SK-N-SH (cell line): ENCODE data around the gene HMGCL. TPM values are rescaled to one million over a fixed set of nuclear protein-coding genes. Genes with fewer than 3 reads are reported as not detected.
A peak's percentile ranks its signal among the peaks of the same experiment; 100 is the strongest.

Experiments used
- CTCF ChIA-PET: fragments of 300-600, 350-600 bp; formaldehyde crosslinking; extraction: SDS; loops from one replicate; lab custom pipeline; 2021; lab: Yijun Ruan, JAX
- POLR2A ChIA-PET: fragments of 350-600 bp; sonication (Branson Sonifier 250); formaldehyde crosslinking; extraction: SDS; loops from one replicate; lab custom pipeline; 2020; ENCODE audit warnings: antibody characterized with exemption, inconsistent platforms; lab: Yijun Ruan, JAX
- DNase-seq: peaks from one replicate; pipeline ENCODE4 v3.0.0; 2012
- H2AFZ ChIP-seq: fragments of 200-600 bp; sonication (generic); 2 replicates; pipeline ENCODE4 v1.8.1; 2016; ENCODE audit warnings: antibody characterized with exemption, mild to moderate bottlenecking, low read depth
- H3F3A ChIP-seq: fragments of 200-600 bp; sonication (generic); replicated peaks from 2 replicates; pipeline ENCODE3; 2016; ENCODE audit warnings: antibody characterized with exemption, mild to moderate bottlenecking; ENCODE audit not compliant: insufficient read depth
- H3K27ac ChIP-seq, 2 experiments: fragments of 200-500 bp in 1 of 2; fragments of 200-600 bp in 1 of 2; sonication (Bioruptor generic) in 1 of 2; sonication (generic), shearing (Covaris generic) in 1 of 2; 2 replicates each; pipeline versions ENCODE4 v1.5.1 to v1.6.1; 2014 to 2016; ENCODE audit warnings: low read depth in 2 of 2, inconsistent platforms in 1 of 2, low read length in 1 of 2, mild to moderate bottlenecking in 1 of 2, mixed read lengths in 1 of 2
- H3K27me3 ChIP-seq: fragments of 200-600 bp; sonication (generic), shearing (Covaris generic); 2 replicates; pipeline ENCODE4 v1.6.1; 2016; ENCODE audit warnings: mixed run types; ENCODE audit not compliant: insufficient read depth
- H3K36me3 ChIP-seq, 2 experiments: fragments of 200-500 bp in 1 of 2; fragments of 200-600 bp in 1 of 2; sonication (Bioruptor generic) in 1 of 2; sonication (generic) in 1 of 2; replicated peaks in 1 of 2; 2 replicates each; pipeline versions ENCODE3 to v1.5.1; 2014 to 2016; ENCODE audit warnings: low read length in 1 of 2, mild to moderate bottlenecking in 1 of 2; ENCODE audit not compliant: insufficient read depth in 2 of 2, control insufficient read depth in 1 of 2
- H3K4me1 ChIP-seq, 2 experiments: fragments of 200-500 bp in 1 of 2; fragments of 200-600 bp in 1 of 2; sonication (Bioruptor generic) in 1 of 2; sonication (generic), shearing (Covaris generic) in 1 of 2; 2 replicates each; pipeline versions ENCODE4 v1.5.1 to v1.6.1; 2014 to 2016; ENCODE audit warnings: low read depth in 1 of 2, low read length in 1 of 2, mixed run types in 1 of 2; ENCODE audit not compliant: insufficient read depth in 2 of 2, control insufficient read depth in 1 of 2
- H3K4me2 ChIP-seq: fragments of 200-600 bp; sonication (generic), shearing (Covaris generic); 2 replicates; pipeline ENCODE4 v1.6.1; 2017; ENCODE audit warnings: mixed run types
- H3K4me3 ChIP-seq, 2 experiments: fragments of 200-500 bp in 1 of 2; fragments of 200-600 bp in 1 of 2; sonication (Bioruptor generic) in 1 of 2; sonication (generic), shearing (Covaris generic) in 1 of 2; 2 replicates each; pipeline versions ENCODE4 v1.5.1 to v1.8.1; 2014 to 2016; ENCODE audit warnings: low read depth in 2 of 2, inconsistent platforms in 1 of 2, low read length in 1 of 2, mild to moderate bottlenecking in 1 of 2, mixed read lengths in 1 of 2, moderate library complexity in 1 of 2
- H3K79me2 ChIP-seq: fragments of 200-600 bp; sonication (generic); 2 replicates; pipeline ENCODE4 v1.8.1; 2017; ENCODE audit warnings: mild to moderate bottlenecking; ENCODE audit not compliant: insufficient read depth
- H3K9ac ChIP-seq: fragments of 200-600 bp; sonication (generic); 2 replicates; pipeline ENCODE4 v1.6.1; 2017; ENCODE audit warnings: mixed run types
- H3K9me2 ChIP-seq: fragments of 200-600 bp; sonication (generic); 2 replicates; pipeline ENCODE4 v1.6.1; 2017; ENCODE audit warnings: mixed run types
- H3K9me3 ChIP-seq: fragments of 200-600 bp; sonication (generic); 2 replicates; pipeline ENCODE4 v1.6.1; 2017; ENCODE audit warnings: mixed run types, mild to moderate bottlenecking, moderate library complexity
- H4K20me1 ChIP-seq: fragments of 200-600 bp; sonication (generic); 2 replicates; pipeline ENCODE4 v1.6.1; 2017; ENCODE audit warnings: mild to moderate bottlenecking, mixed run types; ENCODE audit not compliant: insufficient read depth
- CHD2 ChIP-seq: fragments of 150-350 bp; IDR thresholded peaks from 2 replicates; pipeline ENCODE4 v1.6.1; 2018; ENCODE audit warnings: low read length; ENCODE audit not compliant: partially characterized antibody
- ELF1 ChIP-seq: IDR thresholded peaks from 2 replicates; pipeline ENCODE4 v1.4.0; 2012
- EP300 ChIP-seq, 2 experiments: IDR thresholded peaks; 2 replicates each; pipeline versions ENCODE4 v1.4.0 to v1.6.1; 2012; ENCODE audit warnings: borderline replicate concordance in 1 of 2, low read depth in 1 of 2, low read length in 1 of 2
- FOXM1 ChIP-seq: IDR thresholded peaks from 2 replicates; pipeline ENCODE4 v1.4.0; 2012; ENCODE audit warnings: low read depth, mild to moderate bottlenecking
- GABPA ChIP-seq: IDR thresholded peaks from 2 replicates; pipeline ENCODE4 v1.4.0; 2012; ENCODE audit warnings: low read depth, mild to moderate bottlenecking
- MXI1 ChIP-seq: IDR thresholded peaks from 2 replicates; pipeline ENCODE4 v1.6.1; 2012; ENCODE audit warnings: mild to moderate bottlenecking, low read depth, low read length, improper control_type of control experiment
- PBX3 ChIP-seq: IDR thresholded peaks from 2 replicates; pipeline ENCODE4; 2012
- REST ChIP-seq: IDR thresholded peaks from 2 replicates; pipeline ENCODE4 v1.6.1; 2012; ENCODE audit warnings: mild to moderate bottlenecking, low read depth, low read length, moderate library complexity
- RXRA ChIP-seq: IDR thresholded peaks from 2 replicates; pipeline ENCODE4 v1.4.0; 2012; ENCODE audit warnings: low read depth, mild to moderate bottlenecking, borderline replicate concordance
- SMC3 ChIP-seq: IDR thresholded peaks from 2 replicates; pipeline ENCODE4 v1.6.1; 2012; ENCODE audit warnings: low read depth, low read length, improper control_type of control experiment
- USF2 ChIP-seq: fragments of 150-350 bp; IDR thresholded peaks from 2 replicates; pipeline ENCODE4 v1.6.1; 2017; ENCODE audit warnings: antibody characterized with exemption, low read length, low read depth, borderline replicate concordance
- WGBS: methylation state at CpG from one replicate; pipeline ENCODE4 v1.1.6; 2017; ENCODE audit warnings: low lambda C conversion rate; 5-methylcytosine and 5-hydroxymethylcytosine counted together
- polyA plus RNA-seq, 3 experiments: library from polyadenylated mRNA; depleted of rRNA; stranded (reverse); fragments of >200 nt; gene quantifications; 2 replicates each; pipeline ENCODE4 v1.2.3, GENCODE V29; 2012
- TF ChIP-seq, protein P1 (sequence below): fragments of 200-600 bp; sonication (generic); IDR thresholded peaks from 2 replicates; pipeline ENCODE4 v1.6.1; 2017; ENCODE audit warnings: antibody characterized with exemption, mild to moderate bottlenecking, moderate library complexity

HMGCL gene
- polyA plus RNA-seq, 1 of the 3 experiments (the other 2 are of a cell fraction): 28.2 TPM

DNA sequence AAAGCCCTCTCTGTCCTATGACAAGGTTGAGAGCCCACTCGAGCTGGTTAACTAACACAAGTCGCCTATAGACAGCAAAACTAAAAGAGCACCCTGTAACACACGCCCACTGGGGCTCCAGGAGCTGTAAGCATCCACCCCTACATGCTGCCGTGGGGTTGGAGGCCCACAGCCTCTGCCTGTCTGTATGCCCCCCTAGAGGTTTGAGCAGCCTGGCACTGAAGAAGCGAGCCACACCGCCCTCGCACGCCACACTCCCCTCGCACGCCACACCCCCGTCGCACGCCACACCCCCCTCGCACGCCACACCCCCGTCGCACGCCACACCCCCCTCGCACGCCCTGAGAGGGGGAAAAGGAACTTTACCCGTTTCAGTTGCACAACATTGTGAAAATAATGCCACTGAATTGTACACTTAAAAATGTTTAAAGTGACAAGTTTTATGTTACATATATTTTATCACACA lies 13.2 kb upstream of the HMGCL start:
- H3K4me3 ChIP-seq: peak overlapping the region; percentile 39 to 62
- H3K27me3 ChIP-seq: no peaks in the 10 kb centered on the region
- DNase-seq: peak; percentile 88
- ChIA-PET POLR2A (no interaction called here), CTCF (interaction anchor here (1.1 to 1.3 kb wide), 3 partner anchors 25 to 78 kb away, joined by 3 read pairs; no protein-coding TSS in a partner anchor)
- no peak overlapping the region; the same call in 1 of the 2 replicates for H3K9ac ChIP-seq
- H3F3A ChIP-seq: no peaks in the 10 kb centered on the region
- no peak overlapping the region for H3K27ac ChIP-seq
- H3K79me2 ChIP-seq: no peaks in the 10 kb centered on the region
- no peaks in the 10 kb centered on the region for H3K9me2 ChIP-seq
- TF ChIP-seq MXI1 (peak; percentile 74; the same call in 1 of the 2 replicates), RXRA (no peak)
- TF ChIP-seq, all 33 proteins: peak for 1
- Histone ChIP-seq H4K20me1 (no peaks in the 10 kb centered on the region), H3K4me1 (peaks cover 0 to 6% of the 10 kb centered on the region in 2 experiments; a peak in 1 of 4 replicates), H2AFZ (peak overlapping the region; percentile 97), H3K4me2 (peak overlapping the region; percentile 84), H3K36me3 (no peaks in the 10 kb centered on the region), H3K9me3 (no peaks in the 10 kb centered on the region)
- 4% methylated on average over 21 of the region's 21 CpGs for WGBS

DNA sequence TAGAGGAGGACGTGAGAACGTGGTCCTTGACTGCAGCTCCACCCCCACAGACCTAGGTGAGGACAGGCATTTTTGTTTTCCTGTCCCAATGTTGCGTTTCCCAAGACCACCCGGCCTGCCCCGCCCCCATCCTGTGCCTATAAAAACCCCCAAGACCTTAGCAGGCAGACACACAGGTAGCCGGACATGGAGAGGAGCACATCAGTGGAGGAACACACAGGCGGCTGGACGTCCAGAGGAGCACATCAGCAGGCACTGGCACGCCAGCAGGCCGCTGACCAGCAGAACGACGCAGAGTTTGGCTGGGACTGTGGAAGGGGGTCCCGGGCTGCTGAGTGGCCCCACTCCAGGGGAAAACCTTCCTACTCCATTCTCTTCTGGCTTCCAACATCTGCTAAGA lies 12.7 kb upstream of the HMGCL start:
- no peak for DNase-seq
- POLR2A ChIA-PET: no interaction called here
- no peaks in the 10 kb centered on the region for H3K27me3 ChIP-seq
- no peak overlapping the region for H3K27ac ChIP-seq
- H3K9me2 ChIP-seq: no peaks in the 10 kb centered on the region
- H3F3A ChIP-seq: no peaks in the 10 kb centered on the region
- no peaks in the 10 kb centered on the region for H3K9me3 ChIP-seq
- no peaks in the 10 kb centered on the region for H3K79me2 ChIP-seq
- H3K9ac ChIP-seq: no peak overlapping the region
- TF ChIP-seq FOXM1 (no peak), ELF1 (no peak), CHD2 (no peak), REST (no peak), GABPA (no peak), USF2 (no peak), SMC3 (no peak), PBX3 (no peak), EP300 (IDR thresholded peaks at IDR 0.05; ENCODE audit: borderline replicate concordance in 1 of 2, low read depth in 1 of 2, low read length in 1 of 2) (no peak)
- TF ChIP-seq, protein P1, sequence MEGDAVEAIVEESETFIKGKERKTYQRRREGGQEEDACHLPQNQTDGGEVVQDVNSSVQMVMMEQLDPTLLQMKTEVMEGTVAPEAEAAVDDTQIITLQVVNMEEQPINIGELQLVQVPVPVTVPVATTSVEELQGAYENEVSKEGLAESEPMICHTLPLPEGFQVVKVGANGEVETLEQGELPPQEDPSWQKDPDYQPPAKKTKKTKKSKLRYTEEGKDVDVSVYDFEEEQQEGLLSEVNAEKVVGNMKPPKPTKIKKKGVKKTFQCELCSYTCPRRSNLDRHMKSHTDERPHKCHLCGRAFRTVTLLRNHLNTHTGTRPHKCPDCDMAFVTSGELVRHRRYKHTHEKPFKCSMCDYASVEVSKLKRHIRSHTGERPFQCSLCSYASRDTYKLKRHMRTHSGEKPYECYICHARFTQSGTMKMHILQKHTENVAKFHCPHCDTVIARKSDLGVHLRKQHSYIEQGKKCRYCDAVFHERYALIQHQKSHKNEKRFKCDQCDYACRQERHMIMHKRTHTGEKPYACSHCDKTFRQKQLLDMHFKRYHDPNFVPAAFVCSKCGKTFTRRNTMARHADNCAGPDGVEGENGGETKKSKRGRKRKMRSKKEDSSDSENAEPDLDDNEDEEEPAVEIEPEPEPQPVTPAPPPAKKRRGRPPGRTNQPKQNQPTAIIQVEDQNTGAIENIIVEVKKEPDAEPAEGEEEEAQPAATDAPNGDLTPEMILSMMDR: no peak
- H3K36me3 ChIP-seq: no peaks in the 10 kb centered on the region
- peak overlapping the region; percentile 67 for H2AFZ ChIP-seq
- peak overlapping the region; percentile 39 to 62; a peak in 2 of 4 replicates for H3K4me3 ChIP-seq
- H3K4me1 ChIP-seq: peaks cover 0 to 6% of the 10 kb centered on the region in 2 experiments; a peak in 1 of 4 replicates
- WGBS: 41% methylated on average over 9 of the region's 13 CpGs
- H3K4me2 ChIP-seq: peak overlapping the region; percentile 84
- H4K20me1 ChIP-seq: no peaks in the 10 kb centered on the region
- CTCF ChIA-PET: interaction anchor here (1.1 to 1.3 kb wide), 2 partner anchors 25 to 79 kb away, joined by 3 read pairs; no protein-coding TSS in a partner anchor
